Stimulated activated CD4-positive, alpha-beta T cell treated with anti-CD3 and anti-CD28 coated beads, Interleukin-12 subunit alpha, Interleukin-12 subunit beta, amount 100 ng/mL, for 48 hours (primary cell): ENCODE measurements around the gene ASAH2.
A peak's percentile ranks its signal among the peaks of the same experiment; 100 is the strongest.
"Not testable (repeated sequence)": the region's sequence is repeated elsewhere in the genome, so short reads cannot be mapped to it uniquely, and the experiment has no call there.

Experiments
- DNase-seq, 3 donors: peaks; one replicate each; pipeline ENCODE4 v3.0.0-alpha.2; 2020; ENCODE audit warnings: low read depth in 2 of 3, low spot score in 1 of 3

The ASAH2 gene

DNA sequence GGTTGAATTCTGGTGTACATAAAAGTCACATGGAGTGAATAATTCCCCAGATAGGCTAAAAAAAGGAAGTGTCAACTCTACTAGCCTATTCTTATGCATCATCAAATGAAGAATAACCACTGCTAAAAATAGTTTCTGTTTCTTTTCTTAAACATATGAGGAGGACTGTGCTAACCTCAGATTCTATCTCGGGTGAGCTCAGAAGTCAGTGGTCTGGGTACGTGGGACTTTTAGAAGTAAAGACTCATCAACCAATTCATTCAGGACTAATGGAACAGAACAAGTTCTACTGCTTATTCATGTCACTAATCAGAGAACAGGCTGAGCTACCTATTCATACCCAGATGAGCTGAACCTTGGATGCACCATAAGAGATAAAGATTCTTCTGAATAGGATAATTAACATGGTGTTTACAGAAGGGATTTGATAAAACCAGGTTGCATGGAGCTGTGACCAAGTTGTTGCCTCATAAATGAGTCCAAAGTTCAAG, 9.5 kb upstream of the ASAH2 start:
- DNase-seq, result no peak

DNA sequence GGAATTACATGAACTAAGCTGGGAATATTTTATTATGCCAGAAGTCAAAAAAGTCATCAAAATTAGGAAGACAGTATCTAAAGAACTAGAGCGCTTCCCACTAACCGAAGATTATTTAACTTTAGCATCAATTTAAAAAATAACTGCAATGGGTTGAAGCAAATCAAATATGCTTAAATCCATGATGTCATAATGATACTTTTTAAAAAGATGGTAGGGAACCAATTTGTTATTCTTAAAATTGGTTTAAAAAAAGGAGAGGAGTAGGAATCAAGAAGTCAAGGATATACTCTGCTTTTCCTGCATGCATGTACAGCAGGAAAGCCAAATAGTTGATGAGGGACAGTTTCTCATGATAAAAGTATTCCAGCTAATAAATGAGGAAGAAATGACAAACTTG, 3.2 kb upstream of the ASAH2 start:
- DNase-seq, result no peak

- no peak for DNase-seq
These were observed 1.0 kb downstream of the ASAH2 start for GRCh38 chr10:50250096-50250854.

DNA sequence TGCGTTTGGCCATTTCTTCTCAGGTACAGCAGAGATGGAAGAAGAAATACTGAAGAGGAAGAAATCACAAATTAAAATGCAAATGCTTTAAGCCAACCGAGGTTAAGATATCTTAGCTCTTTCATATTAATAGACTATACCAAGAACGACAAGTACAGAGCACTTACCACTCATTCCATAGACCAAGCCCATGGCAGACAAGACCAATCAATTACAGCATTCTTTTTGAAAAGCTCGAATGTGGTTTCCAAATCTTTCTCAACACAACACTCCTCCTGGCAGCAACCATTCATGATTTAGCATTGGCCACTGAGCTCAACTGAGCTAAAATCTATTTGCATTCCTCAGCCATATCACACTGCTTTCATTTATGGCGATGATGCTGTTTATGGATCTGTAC, 2.7 kb downstream of the ASAH2 start:
- no peak for DNase-seq

- no peak for DNase-seq
These were observed 3.3 kb downstream of the ASAH2 start for GRCh38 chr10:50248062-50248461.

DNA sequence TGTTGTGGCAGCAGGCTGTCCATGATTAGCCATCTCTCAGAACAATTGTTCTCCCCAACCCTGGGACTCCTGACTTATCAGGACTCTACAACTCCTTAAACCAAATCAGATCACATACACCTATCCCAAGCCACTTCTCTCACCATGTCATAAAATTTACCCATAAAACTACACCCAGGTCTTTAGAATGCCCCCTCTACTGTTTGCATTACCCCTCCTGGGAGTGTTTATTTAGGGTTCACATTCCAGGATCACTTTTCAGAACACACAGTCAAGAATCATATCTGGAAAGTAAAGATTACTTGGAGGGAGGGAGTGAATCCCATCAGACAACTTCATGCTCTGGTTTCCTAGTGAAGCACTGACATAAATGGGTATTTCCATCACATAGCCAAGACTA, 7.1 kb downstream of the ASAH2 start:
- no peak for DNase-seq

GRCh38 chr10:50242777-50243176, 8.5 kb downstream of the ASAH2 start:
- DNase-seq, result no peak

DNA sequence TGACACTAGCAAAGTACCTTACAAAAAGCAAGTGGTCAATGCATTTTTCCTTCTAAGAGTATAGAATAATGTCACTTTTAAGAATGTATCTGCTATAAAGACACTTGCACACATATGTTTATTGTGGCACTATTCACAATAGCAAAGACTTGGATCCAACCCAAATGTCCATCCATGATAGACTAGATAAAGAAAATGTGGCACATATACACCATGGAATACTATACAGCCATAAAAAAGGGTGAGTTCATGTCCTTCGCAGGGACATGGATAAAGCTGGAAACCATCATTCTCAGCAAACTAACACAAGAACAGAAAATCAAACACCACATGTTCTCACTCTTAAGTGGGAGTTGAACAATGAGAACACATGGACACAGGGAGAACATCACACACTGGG, 9.8 kb downstream of the ASAH2 start:
- not testable (repeated sequence) for DNase-seq

DNA sequence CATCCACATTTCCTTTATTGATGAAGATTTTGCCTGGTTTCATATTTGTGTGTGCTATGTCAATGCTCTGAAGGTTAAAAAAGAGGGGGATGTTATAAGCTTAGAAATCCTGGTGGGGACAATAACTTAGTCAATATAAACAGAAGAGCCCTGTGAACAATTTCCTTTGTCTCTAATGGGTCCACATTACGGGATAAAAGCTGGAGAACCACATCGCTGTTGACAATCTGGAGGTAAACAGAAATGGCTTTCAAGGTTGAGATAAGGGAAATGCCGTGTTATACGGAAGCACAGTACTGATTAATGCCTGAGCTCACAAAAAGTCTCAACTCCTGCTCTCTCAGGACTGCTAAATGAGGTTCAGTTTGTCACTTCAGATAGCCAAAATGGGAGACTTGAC, 16.8 kb downstream of the ASAH2 start:
- DNase-seq, result no peak

GRCh38 chr10:50232261-50232639, 19.1 kb downstream of the ASAH2 start:
- DNase-seq, result no peak

DNA sequence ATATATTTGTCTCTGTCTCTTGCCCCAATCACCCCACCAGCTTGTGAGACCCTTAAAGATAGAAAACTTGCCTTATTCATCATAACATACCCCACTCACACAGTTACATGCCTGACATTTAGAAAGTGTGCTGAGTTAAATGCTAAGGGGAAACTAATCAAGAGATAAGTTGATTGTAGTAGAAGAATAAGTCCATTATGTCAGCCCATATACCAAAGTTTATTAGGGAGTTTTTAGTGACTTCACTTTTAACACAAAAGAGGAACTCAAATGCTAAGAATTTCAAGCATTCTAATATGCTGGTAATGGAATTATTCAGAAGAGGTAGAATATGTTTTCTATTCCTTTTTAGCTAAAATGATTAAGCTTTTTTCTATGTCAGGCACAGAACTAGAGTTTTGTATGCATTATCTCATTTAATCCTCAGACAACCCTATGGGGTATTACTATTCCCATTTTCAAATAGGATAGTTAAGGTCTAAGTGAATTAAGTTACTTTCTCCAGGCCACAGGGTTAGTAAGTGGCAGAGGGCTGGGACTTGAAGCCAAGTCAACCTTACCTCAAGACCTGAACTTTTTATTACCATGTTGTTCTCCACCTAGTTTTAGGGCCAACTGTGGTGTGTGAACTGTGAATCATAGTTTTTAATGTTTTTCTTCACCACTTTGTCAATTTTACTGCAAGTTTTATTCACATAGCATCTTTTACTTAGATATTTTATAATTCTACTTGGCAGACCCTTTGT, 19.6 kb downstream of the ASAH2 start:
- no peak for DNase-seq

DNA sequence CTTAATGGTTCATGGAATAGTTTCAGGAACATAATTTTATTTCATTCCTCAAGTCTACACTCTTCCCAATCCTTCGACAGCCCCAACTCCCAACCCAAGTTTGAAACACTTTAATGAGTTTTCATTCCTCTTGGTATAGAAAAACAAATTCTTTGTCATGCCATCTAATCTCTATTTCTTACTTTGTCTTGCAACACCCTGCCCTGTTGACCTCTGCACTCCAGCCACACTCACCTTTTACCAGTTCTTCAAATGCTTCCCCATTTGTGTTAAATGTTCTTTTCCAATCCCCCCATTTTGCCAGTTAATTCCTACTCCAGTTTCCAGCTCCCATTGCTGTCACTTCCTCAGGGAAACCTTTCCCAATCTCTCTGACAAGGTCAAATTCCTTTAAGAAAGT, 21.9 kb downstream of the ASAH2 start:
- DNase-seq, result no peak

GRCh38 chr10:50228672-50229071, 22.6 kb downstream of the ASAH2 start:
- DNase-seq, result no peak

DNA sequence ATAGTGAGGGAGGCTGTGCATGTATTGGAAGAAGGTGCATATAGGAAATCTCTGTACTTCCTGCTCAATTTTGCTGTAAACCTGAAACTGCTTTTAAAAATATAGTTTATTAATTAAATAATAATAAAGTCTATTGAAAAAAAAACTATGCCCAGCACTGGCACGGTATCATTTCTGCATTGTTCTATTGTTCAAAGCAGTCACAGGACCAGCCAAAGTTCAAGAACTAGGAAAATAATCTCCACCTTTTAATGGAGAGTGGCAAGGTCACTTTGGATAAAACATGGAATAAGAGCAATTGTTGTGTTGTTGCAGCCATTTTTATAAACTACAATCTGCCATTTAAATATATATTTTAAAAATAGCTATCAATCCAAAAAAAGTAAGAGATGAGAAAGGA, 24.7 kb downstream of the ASAH2 start:
- no peak for DNase-seq

- DNase-seq, result peak; percentile 7 to 20 (median 10)
These were observed 26.9 kb downstream of the ASAH2 start for GRCh38 chr10:50224330-50224952.

- no peak for DNase-seq
These were observed 29.1 kb downstream of the ASAH2 start for GRCh38 chr10:50222199-50222598.

DNA sequence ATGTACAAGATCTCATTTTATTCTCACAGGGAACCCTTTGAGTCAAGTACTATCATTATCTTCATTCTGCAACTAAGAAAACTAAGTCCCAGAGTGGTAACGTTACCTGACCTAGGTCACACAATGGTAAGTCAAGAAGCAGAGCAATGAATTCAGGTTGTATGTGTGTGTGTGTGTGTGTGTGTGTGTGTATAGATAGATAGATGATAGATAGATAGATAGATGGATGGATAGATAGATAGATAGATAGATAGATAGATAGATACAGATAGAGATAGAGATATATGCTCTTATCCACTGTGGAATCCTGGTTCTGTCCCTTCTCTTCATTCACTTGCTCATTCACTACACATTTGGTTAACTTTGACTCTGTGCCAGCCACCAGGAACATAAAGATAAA, 29.8 kb downstream of the ASAH2 start:
- DNase-seq, result no peak

GRCh38 chr10:50219646-50220045, 31.7 kb downstream of the ASAH2 start:
- DNase-seq, result no peak

DNA sequence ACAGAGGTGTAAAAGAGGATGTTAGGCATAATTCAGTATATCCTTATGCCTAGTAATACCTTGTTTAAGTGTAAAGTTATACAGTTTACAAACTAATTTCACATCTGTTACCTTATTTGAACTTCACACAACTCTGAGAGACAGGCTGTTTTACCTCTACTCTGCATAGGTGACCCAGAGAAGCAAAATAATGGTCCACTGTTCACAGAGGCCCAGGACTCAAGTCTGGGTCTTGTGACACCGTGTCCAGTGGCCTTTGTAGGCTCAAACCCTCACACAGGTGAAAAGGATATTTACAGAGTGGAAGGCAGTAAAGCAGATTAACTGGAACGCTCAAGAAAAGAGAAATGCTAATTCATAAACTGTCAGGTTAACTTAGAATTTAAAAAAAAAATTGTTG, 32.1 kb downstream of the ASAH2 start:
- DNase-seq, result no peak

DNA sequence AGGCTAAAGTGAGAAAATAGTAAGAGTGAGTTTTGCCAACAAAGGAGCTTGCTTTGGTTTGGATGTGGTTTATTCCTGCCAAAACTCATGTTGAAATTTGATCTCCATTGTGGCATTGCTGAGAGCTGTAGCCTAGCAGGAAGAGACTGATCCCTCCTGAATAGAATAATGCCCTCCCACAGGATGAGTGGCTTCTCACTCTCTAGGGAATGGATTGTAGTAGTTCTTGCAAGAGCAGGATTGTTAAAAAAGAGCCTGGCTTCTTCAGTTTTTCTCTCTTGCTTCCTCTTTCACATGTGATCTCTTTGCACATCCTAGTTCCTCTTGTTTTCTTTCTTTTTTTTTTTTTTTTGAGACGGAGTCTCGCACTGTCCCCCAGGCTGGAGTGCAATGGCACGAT, 34.4 kb downstream of the ASAH2 start:
- DNase-seq, result no peak

GRCh38 chr10:50216418-50216817, 34.9 kb downstream of the ASAH2 start:
- no peak for DNase-seq

DNA sequence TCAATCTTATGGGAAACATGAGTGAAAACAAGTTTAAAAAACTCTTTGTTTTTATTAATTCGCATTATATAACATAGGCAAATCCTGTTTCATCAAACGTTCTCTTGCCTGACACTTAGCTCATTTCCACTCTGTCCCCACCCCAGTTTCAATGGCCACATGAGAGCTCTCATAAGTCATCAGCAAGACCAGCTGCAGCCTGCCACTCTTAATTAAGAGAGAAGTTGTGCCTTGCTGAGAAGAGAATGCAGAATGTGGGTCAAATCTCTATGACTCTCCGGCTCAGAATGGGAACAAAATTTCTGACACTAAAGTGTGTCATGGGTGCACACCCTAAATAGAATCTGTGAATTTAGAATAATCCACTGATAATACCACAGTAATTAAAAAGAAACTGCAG, 39.6 kb downstream of the ASAH2 start:
- DNase-seq, result no peak
